ENCODE data around the gene CCDC188.
A peak's percentile ranks its signal among the peaks of the same experiment; 100 is the strongest.
"Not testable (repeated sequence)": the region's sequence is repeated elsewhere in the genome, so short reads cannot be mapped to it uniquely, and the experiment has no call there.

Gene CCDC188

GRCh38 chr22:20171288-20172140, 20.7 kb upstream of the CCDC188 start:
- DNase-seq, result no peak

- no peak for DNase-seq
Observed at GRCh38 chr22:20170170-20170569, 19.3 kb upstream of the CCDC188 start.

GRCh38 chr22:20169253-20169822, 18.5 kb upstream of the CCDC188 start:
- no peak for DNase-seq

- DNase-seq, result no peak
Observed at GRCh38 chr22:20167643-20168322, 16.9 kb upstream of the CCDC188 start.

GRCh38 chr22:20166703-20167102, 15.8 kb upstream of the CCDC188 start:
- no peak for DNase-seq

GRCh38 chr22:20165913-20166312, 15.1 kb upstream of the CCDC188 start:
- DNase-seq, result no peak

GRCh38 chr22:20165421-20165820, 14.6 kb upstream of the CCDC188 start:
- no peak for DNase-seq

- no peak for DNase-seq
Observed at GRCh38 chr22:20164863-20165262, 14.0 kb upstream of the CCDC188 start.

- DNase-seq, result no peak
Observed at GRCh38 chr22:20160041-20160440, 9.2 kb upstream of the CCDC188 start.

GRCh38 chr22:20159531-20159930, 8.7 kb upstream of the CCDC188 start:
- not testable (repeated sequence) for DNase-seq

GRCh38 chr22:20159076-20159475, 8.2 kb upstream of the CCDC188 start:
- DNase-seq, result no peak

- DNase-seq, result no peak
Observed at GRCh38 chr22:20158391-20159036, 7.7 kb upstream of the CCDC188 start.

GRCh38 chr22:20157430-20158183, 6.8 kb upstream of the CCDC188 start:
- no peak for DNase-seq

GRCh38 chr22:20156611-20157429, 6.0 kb upstream of the CCDC188 start:
- DNase-seq, result peak in 55 of 56 donors; percentile 30 to 91 (median 65)

GRCh38 chr22:20156042-20156389, 5.2 kb upstream of the CCDC188 start:
- no peak for DNase-seq

GRCh38 chr22:20155330-20156041, 4.6 kb upstream of the CCDC188 start:
- DNase-seq, result peak in 44 of 56 donors; percentile 9 to 80 (median 50)

GRCh38 chr22:20154602-20155187, 3.8 kb upstream of the CCDC188 start:
- no peak for DNase-seq

GRCh38 chr22:20153945-20154344, 3.1 kb upstream of the CCDC188 start:
- DNase-seq, result no peak

- DNase-seq, result no peak
Observed at GRCh38 chr22:20152464-20152890, 1.6 kb upstream of the CCDC188 start.

All from amygdala (tissue), 56 donors.